Measurements from ENCODE around the gene LY6G6D. TPM values are rescaled to one million over a fixed set of nuclear protein-coding genes. Genes with fewer than 3 reads are reported as not detected.

Gene LY6G6D
- total and polyA plus RNA-seq, 2 of the 13 experiments (the other 11 are each of a cell fraction or from before 2014, with no cell fraction given), result not detected

DNA sequence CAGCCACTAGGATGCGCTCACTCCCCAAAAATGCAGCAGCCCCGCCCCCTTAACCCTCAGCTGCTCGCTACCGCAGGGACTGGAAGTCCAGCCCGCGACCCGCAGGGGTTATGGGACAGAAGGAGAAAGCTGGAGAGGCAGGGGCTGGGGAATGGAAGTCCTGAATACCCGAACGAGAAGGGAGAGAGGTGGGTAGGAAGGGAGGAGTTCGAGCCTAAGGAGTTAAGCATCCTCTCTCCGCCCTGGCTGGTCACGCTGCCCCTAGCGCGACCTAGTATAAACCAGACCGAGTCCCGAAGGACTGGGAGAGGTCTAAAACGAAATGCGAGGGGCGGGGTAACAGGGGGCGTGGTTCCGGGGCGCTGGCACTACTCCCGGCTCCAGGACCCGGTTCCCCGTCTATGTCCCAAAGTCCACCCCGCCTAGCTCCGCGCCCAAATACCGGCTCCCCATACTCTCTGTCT lies 14.4 kb downstream of the LY6G6D start (continued):
- no peak for TF ChIP-seq GMEB2 (CRISPR knock-in tag; IDR thresholded peaks at IDR 0.05; ENCODE audit: low read depth)
- no peak for TF ChIP-seq TFDP1 (CRISPR knock-in tag; IDR thresholded peaks at IDR 0.05; ENCODE audit: borderline replicate concordance)
- TF ChIP-seq RXRB (CRISPR knock-in tag; IDR thresholded peaks at IDR 0.05; ENCODE audit: borderline replicate concordance), result peak; percentile 65; the same call in 1 of the 2 replicates
- TF ChIP-seq CHCHD3 (CRISPR knock-in tag; IDR thresholded peaks at IDR 0.05), result no peak
- no peak for TF ChIP-seq ZNF510 (CRISPR knock-in tag; IDR thresholded peaks at IDR 0.05; ENCODE audit: low read depth)
- TF ChIP-seq ZNF709 (CRISPR knock-in tag; IDR thresholded peaks at IDR 0.05), result 0 out of 2 replicates have a peak, but pooled peaks have one; percentile 22
- peak; percentile 77; the same call in 1 of the 2 replicates for TF ChIP-seq CBX5 (CRISPR knock-in tag; IDR thresholded peaks at IDR 0.05; ENCODE audit: borderline replicate concordance)
- peak; percentile 47 for TF ChIP-seq ZFY (CRISPR knock-in tag; IDR thresholded peaks at IDR 0.05)
- TF ChIP-seq ZNF282 (IDR thresholded peaks at IDR 0.05; ENCODE audit: partially characterized antibody), result no peak
- TF ChIP-seq CBFB (CRISPR knock-in tag; IDR thresholded peaks at IDR 0.05), result 0 out of 2 replicates have a peak, but pooled peaks have one; percentile 42
- TF ChIP-seq, protein P1, sequence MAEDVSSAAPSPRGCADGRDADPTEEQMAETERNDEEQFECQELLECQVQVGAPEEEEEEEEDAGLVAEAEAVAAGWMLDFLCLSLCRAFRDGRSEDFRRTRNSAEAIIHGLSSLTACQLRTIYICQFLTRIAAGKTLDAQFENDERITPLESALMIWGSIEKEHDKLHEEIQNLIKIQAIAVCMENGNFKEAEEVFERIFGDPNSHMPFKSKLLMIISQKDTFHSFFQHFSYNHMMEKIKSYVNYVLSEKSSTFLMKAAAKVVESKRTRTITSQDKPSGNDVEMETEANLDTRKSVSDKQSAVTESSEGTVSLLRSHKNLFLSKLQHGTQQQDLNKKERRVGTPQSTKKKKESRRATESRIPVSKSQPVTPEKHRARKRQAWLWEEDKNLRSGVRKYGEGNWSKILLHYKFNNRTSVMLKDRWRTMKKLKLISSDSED (CRISPR knock-in tag; IDR thresholded peaks at IDR 0.05), result no peak
- peak; percentile 72 for TF ChIP-seq MYC (CRISPR knock-in tag; IDR thresholded peaks at IDR 0.05; ENCODE audit: borderline replicate concordance)
- TF ChIP-seq ZSCAN31 (CRISPR knock-in tag; IDR thresholded peaks at IDR 0.05; ENCODE audit: low read depth), result peak; percentile 82
- 0 out of 2 replicates have a peak, but pooled peaks have one; percentile 52 for TF ChIP-seq SAFB2 (CRISPR knock-in tag; IDR thresholded peaks at IDR 0.05; ENCODE audit: borderline replicate concordance, low read depth)
- peak; percentile 78 for TF ChIP-seq GFI1 (CRISPR knock-in tag; IDR thresholded peaks at IDR 0.05; ENCODE audit: borderline replicate concordance)
- peak; percentile 63 for TF ChIP-seq ZBTB43 (CRISPR knock-in tag; conservative IDR thresholded peaks at IDR 0.05)
- TF ChIP-seq SATB2 (CRISPR knock-in tag; IDR thresholded peaks at IDR 0.05), result 0 out of 2 replicates have a peak, but pooled peaks have one; percentile 20
- peak; percentile 72 for TF ChIP-seq MED1 (CRISPR knock-in tag; IDR thresholded peaks at IDR 0.05)
- no peak for TF ChIP-seq SNAI1 (CRISPR knock-in tag; IDR thresholded peaks at IDR 0.05; ENCODE audit: borderline replicate concordance)
- peak; percentile 28; the same call in 1 of the 2 replicates for TF ChIP-seq ZNF891 (CRISPR knock-in tag; IDR thresholded peaks at IDR 0.05)
- TF ChIP-seq ZFP90 (CRISPR knock-in tag; IDR thresholded peaks at IDR 0.05; ENCODE audit: borderline replicate concordance), result no peak; the same call in 1 of the 2 replicates
- no peak for TF ChIP-seq RBM39 (IDR thresholded peaks at IDR 0.05; ENCODE audit: low read depth, low read length, poor library complexity, severe bottlenecking)
- TF ChIP-seq U2AF2 (IDR thresholded peaks at IDR 0.05; ENCODE audit: low read depth, low read length), result no peak
- TF ChIP-seq TOPORS (CRISPR knock-in tag; IDR thresholded peaks at IDR 0.05), result peak; percentile 16; the same call in 1 of the 2 replicates
- no peak for TF ChIP-seq ZNF3 (CRISPR knock-in tag; IDR thresholded peaks at IDR 0.05)
- no peak for TF ChIP-seq FOSL1 (CRISPR knock-in tag; IDR thresholded peaks at IDR 0.05; ENCODE audit: borderline replicate concordance)
- TF ChIP-seq ZNF543 (CRISPR knock-in tag; IDR thresholded peaks at IDR 0.05), result peak; percentile 58; the same call in 1 of the 2 replicates

All from HepG2 (cell line).